OCI-LY3 (cell line): ENCODE measurements around the gene DROSHA.

ENCODE experiments used
- EZH2phosphoT487 ChIP-seq: fragments of 200-600 bp; shearing (Covaris generic); IDR thresholded peaks from 2 replicates; pipeline ENCODE4 v1.6.1; 2018; ENCODE audit warnings: antibody characterized with exemption, mixed run types, low read depth
- TF ChIP-seq, protein P1 (sequence below): fragments of 200-600, 300-600 bp; sonication (generic); IDR thresholded peaks from 2 replicates; pipeline ENCODE4 v1.5.1; 2014; ENCODE audit warnings: antibody characterized with exemption, low read length, low read depth

DNA sequence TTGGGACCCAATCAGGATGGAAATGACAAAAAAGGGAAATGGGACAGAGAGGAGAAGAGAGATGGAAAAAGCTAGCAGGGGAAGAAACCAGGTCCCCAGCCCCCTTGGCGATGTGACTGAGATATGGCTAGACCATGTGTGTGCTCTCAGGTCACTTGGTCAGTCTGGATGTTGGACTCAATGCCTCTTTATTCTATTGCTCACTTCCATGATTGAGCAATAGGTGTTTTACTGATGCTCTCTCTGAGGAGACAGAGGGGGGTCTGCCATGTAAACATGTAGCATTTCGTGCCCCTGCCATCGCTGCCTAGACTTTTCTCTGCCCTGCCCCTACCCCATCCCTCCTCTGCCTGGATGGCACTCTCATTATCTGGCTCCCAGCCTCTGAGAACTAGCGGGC, 150.6 kb downstream of the DROSHA start:
- TF ChIP-seq, protein P1, sequence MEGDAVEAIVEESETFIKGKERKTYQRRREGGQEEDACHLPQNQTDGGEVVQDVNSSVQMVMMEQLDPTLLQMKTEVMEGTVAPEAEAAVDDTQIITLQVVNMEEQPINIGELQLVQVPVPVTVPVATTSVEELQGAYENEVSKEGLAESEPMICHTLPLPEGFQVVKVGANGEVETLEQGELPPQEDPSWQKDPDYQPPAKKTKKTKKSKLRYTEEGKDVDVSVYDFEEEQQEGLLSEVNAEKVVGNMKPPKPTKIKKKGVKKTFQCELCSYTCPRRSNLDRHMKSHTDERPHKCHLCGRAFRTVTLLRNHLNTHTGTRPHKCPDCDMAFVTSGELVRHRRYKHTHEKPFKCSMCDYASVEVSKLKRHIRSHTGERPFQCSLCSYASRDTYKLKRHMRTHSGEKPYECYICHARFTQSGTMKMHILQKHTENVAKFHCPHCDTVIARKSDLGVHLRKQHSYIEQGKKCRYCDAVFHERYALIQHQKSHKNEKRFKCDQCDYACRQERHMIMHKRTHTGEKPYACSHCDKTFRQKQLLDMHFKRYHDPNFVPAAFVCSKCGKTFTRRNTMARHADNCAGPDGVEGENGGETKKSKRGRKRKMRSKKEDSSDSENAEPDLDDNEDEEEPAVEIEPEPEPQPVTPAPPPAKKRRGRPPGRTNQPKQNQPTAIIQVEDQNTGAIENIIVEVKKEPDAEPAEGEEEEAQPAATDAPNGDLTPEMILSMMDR = no peak
- TF ChIP-seq EZH2phosphoT487 = no peak
